ENCODE results near the gene RBP2.

DNA sequence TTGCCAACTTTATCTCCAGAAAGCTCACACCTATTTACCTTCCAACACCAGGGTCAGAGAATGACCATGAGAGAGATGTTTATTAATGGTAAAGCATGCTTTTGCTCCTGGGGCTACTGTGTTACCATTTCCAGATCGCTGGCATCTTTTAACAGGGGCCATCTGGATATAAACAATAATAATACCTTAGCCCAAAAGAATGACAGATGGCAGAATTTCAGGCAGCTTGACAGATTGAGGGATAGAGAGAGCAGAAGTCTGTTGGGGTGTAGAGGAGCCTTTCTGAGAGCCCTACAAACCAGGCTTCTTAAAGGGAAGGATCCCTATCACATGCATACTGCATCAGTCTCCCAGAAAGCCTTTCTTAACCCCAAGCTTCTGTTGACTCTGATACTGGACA lies 45.5 kb upstream of the RBP2 start:
- TF ChIP-seq, protein P1, sequence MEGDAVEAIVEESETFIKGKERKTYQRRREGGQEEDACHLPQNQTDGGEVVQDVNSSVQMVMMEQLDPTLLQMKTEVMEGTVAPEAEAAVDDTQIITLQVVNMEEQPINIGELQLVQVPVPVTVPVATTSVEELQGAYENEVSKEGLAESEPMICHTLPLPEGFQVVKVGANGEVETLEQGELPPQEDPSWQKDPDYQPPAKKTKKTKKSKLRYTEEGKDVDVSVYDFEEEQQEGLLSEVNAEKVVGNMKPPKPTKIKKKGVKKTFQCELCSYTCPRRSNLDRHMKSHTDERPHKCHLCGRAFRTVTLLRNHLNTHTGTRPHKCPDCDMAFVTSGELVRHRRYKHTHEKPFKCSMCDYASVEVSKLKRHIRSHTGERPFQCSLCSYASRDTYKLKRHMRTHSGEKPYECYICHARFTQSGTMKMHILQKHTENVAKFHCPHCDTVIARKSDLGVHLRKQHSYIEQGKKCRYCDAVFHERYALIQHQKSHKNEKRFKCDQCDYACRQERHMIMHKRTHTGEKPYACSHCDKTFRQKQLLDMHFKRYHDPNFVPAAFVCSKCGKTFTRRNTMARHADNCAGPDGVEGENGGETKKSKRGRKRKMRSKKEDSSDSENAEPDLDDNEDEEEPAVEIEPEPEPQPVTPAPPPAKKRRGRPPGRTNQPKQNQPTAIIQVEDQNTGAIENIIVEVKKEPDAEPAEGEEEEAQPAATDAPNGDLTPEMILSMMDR (IDR thresholded peaks at IDR 0.05; ENCODE audit: low read length) = no peak
- TF ChIP-seq EZH2 (optimal IDR thresholded peaks at IDR 0.05; ENCODE audit: low read depth, low read length) = no peak
- TF ChIP-seq EZH2phosphoT487 (IDR thresholded peaks at IDR 0.05; ENCODE audit: low read length) = no peak

Measured in MM.1S (cell line).